ENCODE measurements around the gene CC2D1B.

Gene CC2D1B

GRCh38 chr1:52359676-52360594 is 6.1 kb downstream of the CC2D1B start:
- peaks cover 81% of the 10 kb centered on the region for H3K36me3 ChIP-seq (ENCODE audit: control insufficient read depth, low read length)
- peaks cover 7% of the 10 kb centered on the region for H3K4me1 ChIP-seq (ENCODE audit: control insufficient read depth, low read length)

GRCh38 chr1:52358851-52359497 is 7.0 kb downstream of the CC2D1B start:
- no peaks in the 10 kb centered on the region for H3K4me1 ChIP-seq (ENCODE audit: control insufficient read depth, low read length)
- no peaks in the 10 kb centered on the region for H3K27me3 ChIP-seq (ENCODE audit: control insufficient read depth, low read length)
- H3K4me3 ChIP-seq (ENCODE audit: low read length), result no peak overlapping the region
- no peak overlapping the region for H3K4me2 ChIP-seq (ENCODE audit: low read length)
- H4K20me1 ChIP-seq (ENCODE audit: control insufficient read depth, insufficient read depth, low read depth, low read length), result no peaks in the 10 kb centered on the region
- no peak overlapping the region for H3K27ac ChIP-seq (ENCODE audit: low read depth, low read length)
- H3K9me2 ChIP-seq (replicated peaks; ENCODE audit: control insufficient read depth, low read length), result no peaks in the 10 kb centered on the region
- H3K79me2 ChIP-seq (ENCODE audit: control insufficient read depth, low read length), result peaks cover 2% of the 10 kb centered on the region
- no peak for TF ChIP-seq EZH2phosphoT487 (IDR thresholded peaks at IDR 0.05; ENCODE audit: borderline replicate concordance, low read length)
- TF ChIP-seq, protein P1, sequence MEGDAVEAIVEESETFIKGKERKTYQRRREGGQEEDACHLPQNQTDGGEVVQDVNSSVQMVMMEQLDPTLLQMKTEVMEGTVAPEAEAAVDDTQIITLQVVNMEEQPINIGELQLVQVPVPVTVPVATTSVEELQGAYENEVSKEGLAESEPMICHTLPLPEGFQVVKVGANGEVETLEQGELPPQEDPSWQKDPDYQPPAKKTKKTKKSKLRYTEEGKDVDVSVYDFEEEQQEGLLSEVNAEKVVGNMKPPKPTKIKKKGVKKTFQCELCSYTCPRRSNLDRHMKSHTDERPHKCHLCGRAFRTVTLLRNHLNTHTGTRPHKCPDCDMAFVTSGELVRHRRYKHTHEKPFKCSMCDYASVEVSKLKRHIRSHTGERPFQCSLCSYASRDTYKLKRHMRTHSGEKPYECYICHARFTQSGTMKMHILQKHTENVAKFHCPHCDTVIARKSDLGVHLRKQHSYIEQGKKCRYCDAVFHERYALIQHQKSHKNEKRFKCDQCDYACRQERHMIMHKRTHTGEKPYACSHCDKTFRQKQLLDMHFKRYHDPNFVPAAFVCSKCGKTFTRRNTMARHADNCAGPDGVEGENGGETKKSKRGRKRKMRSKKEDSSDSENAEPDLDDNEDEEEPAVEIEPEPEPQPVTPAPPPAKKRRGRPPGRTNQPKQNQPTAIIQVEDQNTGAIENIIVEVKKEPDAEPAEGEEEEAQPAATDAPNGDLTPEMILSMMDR (IDR thresholded peaks at IDR 0.05; ENCODE audit: low read depth, low read length, poor library complexity, severe bottlenecking), result no peak
- no peaks in the 10 kb centered on the region for H3K9me3 ChIP-seq (ENCODE audit: control insufficient read depth, insufficient read depth, low read length)
- peaks cover 86% of the 10 kb centered on the region for H3K36me3 ChIP-seq (ENCODE audit: control insufficient read depth, low read length)
- H3F3A ChIP-seq (ENCODE audit: control insufficient read depth, insufficient read depth), result no peaks in the 10 kb centered on the region

More at GRCh38 chr1:52359676-52360594, 6.1 kb downstream of the CC2D1B start:
- peaks cover 12% of the 10 kb centered on the region for H3K79me2 ChIP-seq (ENCODE audit: control insufficient read depth, low read length)
- no peak overlapping the region for H3K4me3 ChIP-seq (ENCODE audit: low read length)
- TF ChIP-seq EZH2phosphoT487 (IDR thresholded peaks at IDR 0.05; ENCODE audit: borderline replicate concordance, low read length), result no peak
- TF ChIP-seq, protein P1 (IDR thresholded peaks at IDR 0.05; ENCODE audit: low read depth, low read length, poor library complexity, severe bottlenecking), result no peak
- H3K27me3 ChIP-seq (ENCODE audit: control insufficient read depth, low read length), result no peaks in the 10 kb centered on the region
- H3K27ac ChIP-seq (ENCODE audit: low read depth, low read length), result no peak overlapping the region
- no peak overlapping the region for H3K4me2 ChIP-seq (ENCODE audit: low read length)
- H3F3A ChIP-seq (ENCODE audit: control insufficient read depth, insufficient read depth), result no peaks in the 10 kb centered on the region
- H4K20me1 ChIP-seq (ENCODE audit: control insufficient read depth, insufficient read depth, low read depth, low read length), result no peaks in the 10 kb centered on the region
- H3K9me3 ChIP-seq (ENCODE audit: control insufficient read depth, insufficient read depth, low read length), result no peaks in the 10 kb centered on the region
- no peaks in the 10 kb centered on the region for H3K9me2 ChIP-seq (replicated peaks; ENCODE audit: control insufficient read depth, low read length)

DNA sequence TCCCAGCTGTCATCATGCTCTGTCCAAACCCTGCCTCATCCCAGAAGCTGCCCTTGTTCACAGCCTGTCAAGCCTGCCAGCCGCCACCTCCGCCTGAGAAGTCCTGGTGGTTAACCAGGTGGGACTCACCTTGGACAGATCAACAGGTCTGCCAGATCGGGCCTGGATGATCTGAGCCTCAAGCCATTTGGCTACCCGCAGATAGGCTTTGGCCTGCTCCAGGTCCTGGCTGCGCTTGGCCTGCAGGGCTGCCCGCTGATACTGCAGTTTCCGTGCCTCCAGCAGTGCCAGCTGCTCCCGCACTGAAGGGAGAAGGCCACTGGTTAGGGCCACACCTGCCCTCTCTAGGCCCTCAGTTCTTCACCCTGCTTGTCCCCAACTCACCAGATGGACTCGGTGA is 8.6 kb downstream of the CC2D1B start:
- Histone ChIP-seq H3K79me2 (ENCODE audit: control insufficient read depth, low read length) (no peaks in the 10 kb centered on the region), H3K4me1 (ENCODE audit: control insufficient read depth, low read length) (no peaks in the 10 kb centered on the region), H3K4me3 (ENCODE audit: low read length) (no peak overlapping the region), H3K36me3 (ENCODE audit: control insufficient read depth, low read length) (peaks cover 94% of the 10 kb centered on the region), H3K9me2 (replicated peaks; ENCODE audit: control insufficient read depth, low read length) (no peaks in the 10 kb centered on the region), H3F3A (ENCODE audit: control insufficient read depth, insufficient read depth) (no peaks in the 10 kb centered on the region), H3K27me3 (ENCODE audit: control insufficient read depth, low read length) (no peaks in the 10 kb centered on the region), H3K27ac (ENCODE audit: low read depth, low read length) (no peak overlapping the region), H3K4me2 (ENCODE audit: low read length) (no peak overlapping the region), H4K20me1 (ENCODE audit: control insufficient read depth, insufficient read depth, low read depth, low read length) (no peaks in the 10 kb centered on the region), H3K9me3 (ENCODE audit: control insufficient read depth, insufficient read depth, low read length) (no peaks in the 10 kb centered on the region)
- no peak for TF ChIP-seq EZH2phosphoT487 (IDR thresholded peaks at IDR 0.05; ENCODE audit: borderline replicate concordance, low read length)
- TF ChIP-seq, protein P1 (IDR thresholded peaks at IDR 0.05; ENCODE audit: low read depth, low read length, poor library complexity, severe bottlenecking), result no peak

Data from DOHH2 (cell line).